Measurements from ENCODE around the gene ALG5. TPM values are rescaled to one million over a fixed set of nuclear protein-coding genes. Genes with fewer than 3 reads are reported as not detected.

ALG5 gene
- total and polyA plus RNA-seq, 2 of the 4 experiments (the other 2 are of a cell fraction) = 19.4 to 21.9 TPM

- Histone ChIP-seq H2AFZ (replicated peaks; ENCODE audit: low read length, poor library complexity) (no peak overlapping the region), H3K4ac (ENCODE audit: low read depth, low read length) (no peak overlapping the region), H4K8ac (ENCODE audit: low read depth in 2 of 2, low read length in 2 of 2) (no peak overlapping the region), H3K27me3 (ENCODE audit: control insufficient read depth, insufficient read depth, low read length) (no peaks in the 10 kb centered on the region), H2BK5ac (ENCODE audit: low read depth, low read length, poor library complexity, severe bottlenecking) (no peak overlapping the region), H3K36me3 (ENCODE audit: control insufficient read depth, insufficient read depth, low read length) (peaks cover 31% of the 10 kb centered on the region), H4K5ac (ENCODE audit: low read depth, low read length) (no peak overlapping the region), H3K9ac (ENCODE audit: low read depth, low read length) (no peak overlapping the region), H2AK9ac (replicated peaks; ENCODE audit: low read depth, low read length, poor library complexity) (no peak overlapping the region), H3K4me2 (ENCODE audit: low read depth, low read length) (no peak overlapping the region), H4K91ac (ENCODE audit: insufficient read depth, low read depth, low read length) (no peak overlapping the region), H3K9me3 (ENCODE audit: control insufficient read depth, insufficient read depth, low read length) (no peaks in the 10 kb centered on the region), H2BK120ac (ENCODE audit: low read depth, low read length) (no peak overlapping the region), H3K18ac (ENCODE audit: low read depth, low read length) (no peak overlapping the region), H3K79me1 (ENCODE audit: low read depth in 1 of 2, low read length in 2 of 2) (peaks cover 4 to 7% of the 10 kb centered on the region in 2 experiments), H3K4me1 (ENCODE audit: control insufficient read depth, insufficient read depth, low read length) (no peaks in the 10 kb centered on the region), H2BK15ac (ENCODE audit: low read depth, low read length) (no peak overlapping the region), H4K20me1 (ENCODE audit: insufficient read depth, low read length) (no peaks in the 10 kb centered on the region; the same call in 1 of the 2 replicates), H3K4me3 (ENCODE audit: insufficient read depth, low read depth, low read length) (no peak overlapping the region), H2AK5ac (ENCODE audit: low read depth, low read length) (no peak overlapping the region), H2BK20ac (ENCODE audit: low read depth, low read length) (no peak overlapping the region), H3K9me1 (ENCODE audit: insufficient read depth, low read length) (no peaks in the 10 kb centered on the region), H3K23ac (ENCODE audit: low read depth, low read length) (no peak overlapping the region), H3K56ac (ENCODE audit: extremely low read depth, insufficient read depth, low read length) (no peak overlapping the region), H3K27ac (ENCODE audit: insufficient read depth, low read length) (no peak overlapping the region), H3K14ac (replicated peaks; ENCODE audit: low read depth, low read length) (no peak overlapping the region)
- no peak for TF ChIP-seq FOS (IDR thresholded peaks at IDR 0.05; ENCODE audit: low read depth, low read length)
- dilution Hi-C loops (cut with HindIII; ENCODE audit: low sequenced_read_pairs, unreplicated experiment) = no loop called here
- no TSS peak for BruUV-seq (replicated peaks)
- POLR2A ChIA-PET (ENCODE audit: unreplicated experiment) = no interaction called here
- no CpG with 5 or more reads among the region's 1 CpG for WGBS, 2 experiments (ENCODE audit: extremely low coverage in 2 of 2, insufficient read length in 1 of 2)
- in situ Hi-C loops (cut with MboI; ENCODE audit: low sequenced_read_pairs) = loop anchor here (25.0 kb wide), 1 partner anchor 1336 kb away; no protein-coding TSS in a partner anchor
- CTCF ChIA-PET = interaction anchor here (0.5 to 0.7 kb wide), 2 partner anchors 21 to 576 kb away, joined by 3 to 4 read pairs; no protein-coding TSS in a partner anchor
- intact Hi-C loops (cut with micrococcal nuclease) = no loop called here
- DNase-seq (no peak), ATAC-seq (ENCODE audit: low read depth) (no peak)
Measured at GRCh38 chr13:37026771-37027170, 27.6 kb upstream of the ALG5 start.

Data from IMR-90 (cell line).